ENCODE results near the gene SERPINF2.
"Not testable (repeated sequence)": the region's sequence is repeated elsewhere in the genome, so short reads cannot be mapped to it uniquely, and the experiment has no call there.

Gene SERPINF2

DNA sequence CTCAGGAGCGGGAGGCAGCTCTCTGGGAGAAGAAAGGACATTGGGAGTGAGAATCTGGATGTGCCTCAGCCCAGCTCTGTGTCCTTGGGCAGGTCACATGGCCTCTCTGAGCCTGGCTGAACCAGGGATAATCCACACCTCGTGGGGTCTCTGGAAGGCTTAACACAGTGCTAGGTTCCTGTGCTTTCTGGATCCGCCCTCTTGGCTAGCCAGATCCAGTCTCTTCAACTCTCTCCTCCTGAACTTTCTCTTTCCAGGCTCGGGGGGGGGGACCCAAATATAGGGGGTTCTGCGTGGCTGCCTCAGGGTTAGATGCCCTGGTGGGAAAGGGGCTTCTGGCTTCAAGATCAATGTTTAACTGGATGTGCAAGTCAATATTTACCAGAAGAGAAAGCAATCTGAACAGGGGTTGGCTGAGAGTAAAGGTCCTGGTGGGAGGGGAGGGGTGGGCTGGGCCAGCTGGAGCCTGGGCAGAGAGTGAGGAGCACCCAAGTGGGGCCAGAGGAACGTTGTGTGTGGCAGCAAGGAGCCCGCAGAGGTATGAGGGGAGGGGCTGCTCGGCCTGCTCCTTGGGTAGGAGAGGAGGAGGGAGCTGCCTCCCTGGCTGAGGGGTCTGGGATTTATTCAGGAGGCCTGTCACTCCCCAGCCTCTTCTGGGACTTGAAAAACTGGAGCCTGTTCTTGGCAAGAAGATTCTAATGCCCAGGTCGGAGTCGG is at the start of gene SERPINF2:
TSS of gene SERPINF2 (plus strand) at position 501 of the 717 bp plus-strand sequence. CDS start 2,125 bp downstream, outside the sequence.
- DNase-seq = no peak

- no peak for DNase-seq
These were observed 49.3 kb upstream of the SERPINF2 start for GRCh38 chr17:1693339-1693738.

DNA sequence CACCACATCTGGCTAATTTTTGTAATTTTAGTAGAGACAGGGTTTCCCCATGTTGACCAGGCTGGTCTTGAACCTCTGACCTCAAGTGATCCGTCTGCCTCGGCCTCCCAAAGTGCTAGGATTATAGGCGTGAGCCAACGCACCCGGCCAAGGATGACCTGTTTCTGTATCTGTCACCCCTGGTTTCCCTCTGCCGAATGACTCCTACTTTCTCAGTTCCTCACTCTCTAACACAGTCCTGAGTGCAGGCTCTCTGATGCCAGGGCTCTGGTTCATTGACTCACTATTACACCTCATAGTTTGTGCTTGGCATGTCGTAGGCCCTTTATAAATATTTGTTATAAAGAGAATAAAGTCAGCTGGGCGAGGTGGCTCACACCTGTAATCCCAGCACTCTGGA is 47.3 kb upstream of the SERPINF2 start:
- DNase-seq = no peak

DNA sequence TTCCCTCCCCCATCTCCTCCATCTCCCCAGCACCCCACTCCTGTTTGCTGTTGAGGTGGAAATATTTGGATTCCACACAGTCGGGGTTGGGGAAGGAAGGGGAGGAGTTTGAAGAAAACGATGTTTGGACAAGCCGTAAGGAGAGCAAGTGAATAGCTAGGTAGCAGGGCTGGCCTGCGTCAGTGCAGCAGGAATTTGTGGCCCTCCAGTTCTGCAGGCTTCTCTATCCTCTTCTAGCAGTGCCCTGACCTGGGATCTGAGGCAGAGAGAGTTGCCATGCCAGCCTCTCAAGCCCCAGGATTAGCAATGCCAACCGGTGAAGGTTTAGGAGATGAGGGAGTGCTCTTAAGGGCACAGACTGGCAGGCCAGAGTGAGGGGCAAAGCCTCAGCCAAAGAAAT is 45.0 kb upstream of the SERPINF2 start:
- DNase-seq = no peak

- not testable (repeated sequence) for DNase-seq
These were observed 42.8 kb upstream of the SERPINF2 start for GRCh38 chr17:1699891-1700290.

DNA sequence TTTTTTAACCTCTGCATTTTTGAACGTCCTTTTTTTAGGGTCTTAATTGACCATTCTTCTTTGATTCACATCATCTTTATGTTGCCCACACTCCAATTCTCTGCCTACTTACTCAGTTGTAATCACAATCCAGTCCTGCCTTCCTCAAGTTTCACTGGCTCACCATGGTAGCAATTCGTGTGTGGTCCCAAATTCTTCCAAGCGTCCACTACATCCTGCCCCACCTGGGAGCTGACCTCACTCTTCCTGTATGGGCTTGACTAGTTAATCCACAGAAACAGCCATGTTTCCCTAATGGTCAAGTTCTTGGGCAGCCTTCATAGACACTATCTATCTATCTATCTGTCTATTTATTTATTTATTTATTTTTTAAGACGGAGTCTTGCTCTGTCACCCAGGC is 39.6 kb upstream of the SERPINF2 start:
- no peak for DNase-seq

GRCh38 chr17:1705004-1705403 is 37.7 kb upstream of the SERPINF2 start:
- DNase-seq = no peak

GRCh38 chr17:1707107-1707506 is 35.6 kb upstream of the SERPINF2 start:
- no peak for DNase-seq

DNA sequence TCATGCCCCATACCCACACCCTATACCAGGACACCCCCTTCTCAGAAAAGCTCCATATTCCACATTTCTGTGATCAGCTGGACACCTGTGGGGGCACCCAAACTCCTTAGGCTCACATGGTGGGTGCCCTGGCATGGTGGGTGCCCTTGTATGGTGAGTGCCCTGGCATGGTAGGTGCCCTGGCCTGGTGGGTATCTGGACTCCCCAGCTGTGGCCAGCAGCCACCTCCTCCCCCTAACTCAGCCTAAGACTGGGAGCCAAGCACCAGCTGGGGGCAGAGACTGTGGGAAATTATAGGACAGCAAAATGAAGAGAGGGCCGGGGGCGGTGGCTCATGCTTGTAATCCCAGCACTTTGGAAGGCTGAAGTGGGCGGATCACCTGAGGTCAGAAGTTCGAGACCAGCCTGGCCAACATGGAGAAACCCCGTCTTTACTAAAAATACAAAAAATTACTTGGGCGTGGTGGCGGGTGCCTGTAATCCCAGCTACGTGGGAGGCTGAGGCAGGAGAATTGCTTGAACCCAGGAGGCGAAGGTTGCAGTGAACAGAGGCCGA is 33.8 kb upstream of the SERPINF2 start:
- DNase-seq = not testable (repeated sequence)

GRCh38 chr17:1709403-1709951 is 33.2 kb upstream of the SERPINF2 start:
- DNase-seq = no peak

- peak; percentile 68 for DNase-seq
These were observed 32.5 kb upstream of the SERPINF2 start, which contains the start of gene TLCD2 for GRCh38 chr17:1709971-1710806. TSS of gene TLCD2 (minus strand) at chr17:1710377. CDS start at chr17:1710242, 135 bp downstream.

DNA sequence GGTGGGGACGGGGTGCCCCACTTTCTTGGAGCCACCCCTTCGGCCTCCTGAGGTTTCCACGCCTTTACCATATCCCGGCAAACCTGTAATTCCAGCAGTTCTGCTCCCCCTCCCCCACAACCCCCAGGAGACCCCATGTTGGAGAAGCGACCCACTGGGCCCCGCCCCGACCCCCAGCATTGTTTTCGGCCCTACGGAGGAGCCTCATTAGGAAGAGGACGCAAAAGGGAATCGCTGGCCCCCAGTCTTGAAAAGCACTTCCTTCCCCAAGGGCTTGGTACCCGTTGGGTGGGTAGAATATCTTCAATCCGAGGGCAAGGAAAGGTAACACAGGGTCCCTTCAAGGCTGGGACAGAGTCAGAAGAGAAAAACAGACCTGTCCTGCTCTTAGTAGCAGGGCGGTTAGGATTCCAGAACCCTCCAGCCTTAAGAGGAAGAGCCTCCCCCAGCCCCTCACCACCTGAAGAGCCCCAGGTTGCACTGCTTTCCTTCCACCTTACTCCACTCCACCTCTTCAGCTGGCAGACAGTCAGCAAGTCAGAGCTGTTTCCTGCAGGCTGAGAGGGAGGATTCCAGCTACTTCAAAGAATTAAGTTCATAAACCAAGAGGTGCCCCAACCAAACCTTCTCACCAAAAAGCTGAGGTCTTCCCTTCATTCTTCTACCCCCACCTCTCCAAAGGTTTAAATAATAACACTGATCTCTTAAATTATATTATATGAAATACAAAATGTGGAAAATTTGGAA is 31.7 kb upstream of the SERPINF2 start:
- DNase-seq = no peak

DNA sequence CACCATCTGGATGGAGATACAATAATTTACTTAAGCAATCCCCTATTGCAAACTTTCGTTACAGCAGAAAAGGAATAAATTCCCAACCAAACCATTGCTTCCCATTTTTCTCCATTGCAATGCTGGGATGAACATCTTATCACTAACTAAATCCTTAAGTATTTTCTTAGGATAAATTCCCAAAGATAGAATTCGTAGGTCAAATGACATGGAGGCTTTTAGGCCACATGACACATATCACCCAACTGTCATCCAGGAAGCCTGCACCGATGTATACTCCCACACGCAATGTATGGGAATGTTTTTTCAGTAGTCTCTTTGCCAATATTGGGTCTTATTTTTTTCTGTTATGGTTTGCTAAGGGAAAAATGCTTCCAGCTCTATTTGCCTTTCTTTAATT is 30.9 kb upstream of the SERPINF2 start:
- no peak for DNase-seq

DNA sequence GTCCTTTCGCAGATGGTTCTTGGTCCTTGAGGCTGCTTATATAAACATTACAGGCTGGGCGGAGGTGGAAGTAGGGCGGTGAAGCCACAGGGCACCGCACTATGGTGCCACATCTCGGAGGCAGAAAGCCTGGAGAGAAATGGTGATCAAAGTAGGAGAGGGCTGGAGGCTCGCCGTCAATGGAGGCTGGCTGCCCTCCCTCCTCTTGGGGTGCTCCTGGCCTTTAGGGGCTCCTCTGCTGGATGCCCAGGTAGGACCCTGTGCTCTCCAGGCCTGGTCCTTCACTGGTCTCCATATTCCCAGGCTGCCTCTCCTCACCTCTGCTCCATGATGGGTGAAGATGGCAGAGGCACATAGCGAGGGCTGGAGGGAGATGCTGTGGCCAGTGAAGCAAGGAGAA is 30.4 kb upstream of the SERPINF2 start:
- DNase-seq = no peak

GRCh38 chr17:1713160-1713877 is 29.4 kb upstream of the SERPINF2 start:
- DNase-seq = no peak

DNA sequence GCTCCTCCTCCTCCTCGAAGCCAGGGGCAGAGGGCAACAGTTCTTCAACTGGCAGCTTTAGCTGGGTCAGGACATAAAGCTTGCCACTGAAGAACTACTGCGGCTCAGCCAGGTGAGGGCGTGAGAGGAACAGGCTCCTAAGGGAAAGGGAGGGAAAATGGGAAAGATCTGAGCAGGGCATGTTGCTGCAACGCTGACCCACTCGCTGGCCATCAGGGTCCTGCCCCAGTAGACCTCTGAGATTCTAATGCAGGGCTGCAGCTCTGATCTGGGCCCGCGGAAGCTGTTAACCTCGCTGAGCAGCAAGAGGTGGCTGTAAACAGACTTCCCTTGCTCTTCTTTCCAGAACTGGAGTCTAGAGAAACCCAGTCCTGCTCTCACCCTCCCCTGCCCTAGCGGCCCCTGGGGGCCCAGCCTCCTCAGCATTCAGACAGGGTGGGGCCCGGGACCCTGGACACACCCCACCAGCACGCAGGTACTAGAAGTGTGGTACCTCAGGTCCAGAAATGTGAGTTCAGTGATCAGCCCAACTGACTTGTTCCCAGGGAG is 28.7 kb upstream of the SERPINF2 start:
- peak; percentile 70 for DNase-seq

DNA sequence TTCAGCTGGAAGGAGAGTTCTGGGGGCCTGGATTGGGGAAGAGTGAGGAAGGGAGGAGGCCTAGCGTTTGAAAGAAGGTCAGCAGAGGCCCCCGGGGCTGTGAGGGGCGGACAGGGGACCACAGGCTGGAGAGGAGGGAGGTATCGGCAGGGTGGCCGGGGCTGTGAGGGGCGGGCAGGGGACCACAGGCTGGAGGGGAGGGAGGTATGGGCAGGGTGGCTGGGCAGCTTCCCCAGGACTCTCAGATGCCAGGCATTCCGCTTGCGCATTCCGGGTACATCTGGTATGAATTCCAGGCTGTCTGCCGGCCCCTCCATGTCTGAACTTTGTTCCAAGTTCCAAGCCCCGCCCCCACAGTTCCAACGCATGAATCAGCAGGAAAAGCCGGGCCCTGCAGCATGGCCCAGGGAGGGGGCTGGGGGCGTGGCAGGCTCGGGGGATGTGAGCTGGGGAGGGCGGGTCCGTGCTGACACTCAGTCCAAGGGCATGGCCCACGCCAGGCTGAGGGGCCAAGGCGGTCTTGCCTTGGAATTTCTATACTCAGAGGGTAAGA is 28.2 kb upstream of the SERPINF2 start:
- peak; percentile 59 for DNase-seq

DNA sequence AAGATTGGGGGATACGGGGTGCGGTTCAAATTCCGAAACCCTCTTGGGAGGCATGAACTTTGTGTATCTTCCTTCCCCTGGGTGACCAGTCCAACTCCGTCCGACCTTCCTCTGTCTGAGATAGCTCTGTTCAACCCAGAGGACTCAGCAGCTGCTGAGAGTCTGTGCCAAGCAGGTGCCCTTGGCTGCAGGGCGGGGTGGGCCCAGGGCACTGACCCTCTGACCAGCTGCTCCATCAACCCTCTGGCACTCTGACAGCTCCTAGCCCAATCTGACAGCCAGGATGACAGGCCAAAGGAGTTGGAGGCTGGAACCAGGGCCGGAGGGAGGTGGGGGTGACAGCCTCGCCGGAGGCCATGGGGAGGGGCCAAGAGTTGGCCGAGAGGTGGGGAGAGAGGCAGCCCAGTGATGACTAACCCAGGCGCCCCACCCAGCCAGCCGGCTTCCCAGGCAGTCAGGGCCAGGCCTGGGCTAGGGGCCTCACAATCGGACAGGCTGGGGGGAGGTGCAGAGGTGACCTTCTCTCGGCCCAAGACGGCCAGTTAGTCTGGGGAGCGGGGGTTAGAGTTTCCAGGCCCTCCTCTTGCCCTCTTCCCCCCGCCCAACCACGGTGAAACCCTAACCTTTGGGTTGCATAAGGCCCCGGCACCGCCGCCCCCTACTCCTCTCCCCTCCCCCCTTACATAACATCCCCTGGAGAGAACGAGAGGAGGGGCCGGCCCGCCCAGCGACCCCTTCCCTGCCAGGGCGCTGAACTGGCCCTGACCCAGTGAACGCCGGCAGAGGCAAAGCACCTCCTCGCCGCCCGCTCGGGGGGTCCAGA is 27.5 kb upstream of the SERPINF2 start:
- DNase-seq = no peak

DNA sequence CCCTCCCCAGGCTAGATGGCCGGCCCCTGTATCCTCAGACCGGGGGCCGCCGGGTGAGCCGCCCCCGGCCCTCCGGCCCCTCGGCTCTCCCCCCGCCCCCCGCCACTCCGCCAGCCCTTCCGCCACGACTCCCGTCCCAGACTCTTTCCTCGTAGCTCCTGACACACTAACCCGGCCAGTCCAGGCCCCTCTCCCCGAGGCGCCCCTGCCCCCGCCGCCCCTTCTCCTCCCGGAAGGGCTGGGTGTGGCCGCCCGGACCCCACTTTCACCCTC is 26.9 kb upstream of the SERPINF2 start:
- DNase-seq = no peak

DNA sequence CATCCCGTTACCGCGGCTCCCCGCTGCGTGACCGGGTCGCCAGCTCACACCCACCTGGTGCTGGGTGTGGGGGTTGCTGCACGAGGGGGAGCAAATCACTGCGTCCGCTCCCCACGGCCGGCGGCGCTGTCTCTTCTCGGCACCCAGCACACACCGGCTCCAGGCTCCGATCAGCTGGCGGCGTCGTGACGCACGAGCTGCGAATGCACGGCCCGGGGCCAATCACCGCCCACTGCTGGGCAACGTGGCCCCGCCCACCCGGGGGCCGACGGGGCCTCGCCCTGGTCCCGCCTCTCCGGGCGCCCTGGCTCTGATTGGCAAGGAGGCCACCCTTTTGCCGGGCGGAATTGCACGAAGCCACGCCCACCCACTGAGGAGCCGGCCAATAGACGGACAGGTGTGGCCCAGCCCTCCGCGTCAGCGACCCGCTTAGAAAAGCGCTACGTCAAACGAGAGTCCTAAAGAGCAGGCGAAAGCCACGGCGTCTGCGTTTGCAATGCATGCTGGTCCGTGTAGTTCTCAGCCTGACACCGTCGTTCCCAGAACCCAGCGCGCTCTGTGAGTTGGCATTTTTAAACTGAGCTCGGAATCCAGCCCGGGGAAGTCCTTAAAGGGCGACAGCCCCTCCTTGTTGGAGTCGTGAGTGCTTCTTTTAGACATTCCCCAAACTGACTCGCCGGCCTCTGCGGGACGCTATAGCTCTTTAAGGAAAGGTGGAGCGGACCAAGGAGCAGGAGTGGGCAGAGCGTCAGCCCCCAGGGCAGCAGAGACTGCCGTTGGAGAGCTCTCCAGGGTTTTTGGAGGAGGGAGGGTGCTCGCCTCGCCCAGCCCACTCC is 26.4 kb upstream of the SERPINF2 start:
- peak; percentile 98 for DNase-seq
